GOT3 (cell line): Measurements from ENCODE around the gene TBCD.

ENCODE experiments used
- DNase-seq: peaks from one replicate; lab custom pipeline; 2025; ENCODE audit warnings: mixed read lengths; lab: John Stamatoyannopoulos, UW

The TBCD gene

GRCh38 chr17:82856361-82856760 lies 104.5 kb downstream of the TBCD start:
- DNase-seq: no peak

GRCh38 chr17:82858376-82859126 lies 106.7 kb downstream of the TBCD start:
- DNase-seq: no peak

- DNase-seq: no peak
Measured at GRCh38 chr17:82859431-82860403, 107.9 kb downstream of the TBCD start.

GRCh38 chr17:82860606-82861392 lies 108.9 kb downstream of the TBCD start:
- DNase-seq: no peak

GRCh38 chr17:82861393-82861775 lies 109.5 kb downstream of the TBCD start:
- DNase-seq: no peak

GRCh38 chr17:82862191-82862590 lies 110.3 kb downstream of the TBCD start:
- DNase-seq: no peak

- no peak for DNase-seq
Measured at GRCh38 chr17:82862737-82863382, 111.0 kb downstream of the TBCD start.

- no peak for DNase-seq
Measured at GRCh38 chr17:82863383-82863940, 111.6 kb downstream of the TBCD start.

GRCh38 chr17:82863941-82864712 lies 112.3 kb downstream of the TBCD start:
- DNase-seq: no peak

GRCh38 chr17:82864713-82865248 lies 112.9 kb downstream of the TBCD start:
- DNase-seq: no peak

GRCh38 chr17:82865274-82865673 lies 113.4 kb downstream of the TBCD start:
- no peak for DNase-seq

- no peak for DNase-seq
Measured at GRCh38 chr17:82865774-82866395, 114.0 kb downstream of the TBCD start.

GRCh38 chr17:82866590-82867191 lies 114.8 kb downstream of the TBCD start:
- DNase-seq: no peak

GRCh38 chr17:82867763-82868325 lies 116.0 kb downstream of the TBCD start:
- no peak for DNase-seq

GRCh38 chr17:82868715-82869131 lies 116.9 kb downstream of the TBCD start:
- no peak for DNase-seq

GRCh38 chr17:82869536-82869935 lies 117.7 kb downstream of the TBCD start:
- no peak for DNase-seq

GRCh38 chr17:82870091-82870491 lies 118.2 kb downstream of the TBCD start:
- DNase-seq: no peak

GRCh38 chr17:82870541-82870940 lies 118.7 kb downstream of the TBCD start:
- DNase-seq: no peak
